GM10847 (cell line): ENCODE data around the gene TMEM240.

Source experiments
- POLR2A ChIP-seq: IDR thresholded peaks from 2 replicates; pipeline ENCODE4 v1.6.1; 2011; ENCODE audit not compliant: insufficient read length; ENCODE audit errors: extremely low read depth

TMEM240 gene

GRCh38 chr1:1540090-1540817 is at the start of gene TMEM240:
Gene TMEM240, minus strand, starts transcription at chr1:1540624. Its CDS starts 278 bp downstream, at chr1:1540346.
- no peak for TF ChIP-seq POLR2A

GRCh38 chr1:1583347-1584010 is 43.1 kb upstream of the TMEM240 start:
- no peak for TF ChIP-seq POLR2A

DNA sequence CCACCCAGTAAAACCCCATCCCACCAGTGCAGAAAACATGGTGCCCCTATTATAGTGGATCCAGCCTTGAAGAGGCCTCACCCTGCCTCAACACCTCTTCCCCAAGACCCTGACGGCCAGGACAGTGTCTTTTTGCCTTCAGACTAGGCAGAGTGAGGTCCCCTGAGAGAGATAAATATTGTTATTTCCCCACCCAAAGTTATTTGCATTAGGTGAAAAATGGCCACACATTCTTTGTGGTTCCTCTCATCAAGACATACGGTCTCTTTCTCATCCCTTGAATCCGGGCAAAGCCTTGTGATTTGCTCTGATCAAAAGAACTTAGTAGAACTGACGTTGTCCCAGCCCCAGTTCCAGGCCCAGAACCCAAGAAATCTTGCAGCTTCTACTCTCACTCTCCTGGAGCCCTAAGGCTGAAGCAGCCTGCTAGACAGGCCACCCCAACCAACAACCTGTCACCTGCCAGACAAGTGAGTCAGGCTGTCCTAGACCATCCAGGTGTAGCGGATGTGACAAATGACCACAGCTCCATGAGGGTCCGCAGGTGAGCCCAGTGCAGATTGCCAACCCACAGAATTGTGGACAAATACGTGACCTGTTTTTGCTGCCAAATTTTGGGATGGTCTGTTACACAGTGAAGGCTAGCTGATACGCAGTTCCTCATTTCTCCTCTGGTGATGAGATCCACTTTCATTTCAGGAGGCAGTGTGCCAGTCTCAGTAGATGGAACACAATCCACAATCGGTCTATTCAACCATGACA is 42.3 kb upstream of the TMEM240 start:
- no peak for TF ChIP-seq POLR2A

DNA sequence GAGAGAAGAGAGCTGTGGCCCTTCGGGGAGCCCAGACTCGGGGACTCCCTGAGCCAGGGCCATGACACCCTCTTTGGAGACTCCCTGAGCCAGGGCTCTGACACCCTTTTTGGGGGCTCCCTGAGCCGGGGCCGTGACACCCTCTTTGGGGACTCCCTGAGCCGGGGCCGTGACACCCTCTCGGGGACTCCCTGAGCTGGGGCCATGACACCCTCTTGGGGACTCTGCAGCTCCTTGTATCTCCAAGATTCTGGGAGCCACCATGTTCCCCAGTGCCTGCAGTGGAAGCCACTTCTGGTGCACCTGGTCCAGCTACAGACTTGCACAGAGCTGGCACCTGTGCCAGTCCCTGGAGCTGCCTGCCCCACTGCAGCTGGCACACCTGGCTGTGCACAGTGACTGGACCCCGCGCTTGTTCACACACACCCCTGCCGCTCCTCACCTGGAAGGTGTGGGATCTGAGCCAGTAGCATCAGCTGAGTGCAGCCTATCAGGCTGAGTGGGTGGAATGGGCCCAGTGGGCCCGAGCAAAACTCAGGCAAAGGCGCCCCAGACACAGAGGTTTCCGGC is 38.0 kb upstream of the TMEM240 start:
- no peak for TF ChIP-seq POLR2A

DNA sequence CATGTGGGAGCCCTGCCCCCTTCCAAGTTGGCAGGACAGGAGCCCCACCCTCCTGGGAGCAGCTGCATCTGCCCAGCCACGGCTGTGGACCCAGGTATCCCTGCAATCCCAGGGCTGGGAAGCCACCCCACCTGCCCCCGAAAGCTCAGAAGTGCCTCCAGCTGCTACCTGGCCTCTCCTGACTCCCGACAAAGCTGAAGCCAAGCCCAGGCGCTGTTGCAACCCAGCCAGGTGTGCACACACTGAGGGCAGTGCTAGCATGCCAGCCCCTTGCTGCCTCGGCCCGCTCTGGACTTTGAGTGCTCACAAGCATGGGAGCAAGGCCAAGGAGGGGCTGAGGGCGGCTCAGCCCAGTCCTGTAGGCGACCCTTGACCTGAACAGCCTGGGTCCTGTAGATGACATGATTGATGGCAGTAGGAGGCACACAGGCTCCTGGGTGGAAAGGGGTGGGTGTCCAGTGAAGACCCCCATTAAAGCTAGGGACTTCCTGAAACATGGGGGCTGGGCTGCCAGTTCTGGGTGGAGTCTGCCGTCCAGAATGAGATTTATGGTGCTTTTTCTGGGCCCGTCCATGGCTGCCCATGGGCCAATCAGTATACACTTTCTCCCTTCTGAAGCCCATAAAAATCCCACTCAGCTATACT is 37.1 kb upstream of the TMEM240 start:
- TF ChIP-seq POLR2A = no peak

DNA sequence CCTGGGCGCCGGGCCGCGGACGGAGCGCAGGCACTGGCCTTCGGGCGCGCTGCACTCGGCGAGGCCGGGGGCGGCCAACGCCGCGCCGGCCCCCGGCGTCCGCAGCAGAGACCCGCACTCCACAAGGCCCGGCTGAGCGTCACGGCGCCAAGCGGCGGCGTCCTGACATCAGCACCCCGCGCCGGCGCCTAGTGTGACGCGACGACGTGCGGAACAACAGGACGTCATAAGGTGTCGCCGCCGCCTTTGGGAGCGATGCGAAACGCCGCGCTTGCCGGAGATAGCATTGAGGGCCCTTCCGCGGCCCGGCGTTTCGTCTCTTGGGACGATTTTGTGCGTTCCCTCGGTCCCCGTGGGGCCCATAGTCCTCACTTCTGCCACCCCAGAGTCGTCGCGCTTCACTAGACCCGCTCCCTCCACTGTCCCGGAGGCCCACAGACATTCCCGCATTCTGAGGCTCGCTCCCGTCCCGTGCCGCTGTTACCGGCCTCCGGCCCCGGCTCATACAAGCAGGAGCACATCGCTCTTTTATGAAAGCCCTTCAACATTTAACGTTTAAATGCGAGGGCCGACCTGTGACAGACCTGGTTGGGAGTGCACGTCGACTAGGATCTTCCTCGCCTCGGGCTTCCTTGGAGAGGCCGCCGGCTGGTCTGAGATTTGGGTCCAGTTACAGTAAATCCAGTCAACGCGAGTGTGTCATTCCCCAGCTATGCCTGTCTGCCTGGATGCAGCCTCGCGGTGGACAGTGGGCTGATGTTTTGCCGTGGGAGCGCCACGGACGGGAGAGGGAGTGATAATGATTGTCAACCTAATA is 34.5 kb upstream of the TMEM240 start, which contains the start of gene SSU72:
Gene SSU72 (minus strand): TSS at position 143 of the 817 bp plus-strand sequence. CDS start 306 bp downstream, outside the sequence.
- peak; percentile 89 for TF ChIP-seq POLR2A

DNA sequence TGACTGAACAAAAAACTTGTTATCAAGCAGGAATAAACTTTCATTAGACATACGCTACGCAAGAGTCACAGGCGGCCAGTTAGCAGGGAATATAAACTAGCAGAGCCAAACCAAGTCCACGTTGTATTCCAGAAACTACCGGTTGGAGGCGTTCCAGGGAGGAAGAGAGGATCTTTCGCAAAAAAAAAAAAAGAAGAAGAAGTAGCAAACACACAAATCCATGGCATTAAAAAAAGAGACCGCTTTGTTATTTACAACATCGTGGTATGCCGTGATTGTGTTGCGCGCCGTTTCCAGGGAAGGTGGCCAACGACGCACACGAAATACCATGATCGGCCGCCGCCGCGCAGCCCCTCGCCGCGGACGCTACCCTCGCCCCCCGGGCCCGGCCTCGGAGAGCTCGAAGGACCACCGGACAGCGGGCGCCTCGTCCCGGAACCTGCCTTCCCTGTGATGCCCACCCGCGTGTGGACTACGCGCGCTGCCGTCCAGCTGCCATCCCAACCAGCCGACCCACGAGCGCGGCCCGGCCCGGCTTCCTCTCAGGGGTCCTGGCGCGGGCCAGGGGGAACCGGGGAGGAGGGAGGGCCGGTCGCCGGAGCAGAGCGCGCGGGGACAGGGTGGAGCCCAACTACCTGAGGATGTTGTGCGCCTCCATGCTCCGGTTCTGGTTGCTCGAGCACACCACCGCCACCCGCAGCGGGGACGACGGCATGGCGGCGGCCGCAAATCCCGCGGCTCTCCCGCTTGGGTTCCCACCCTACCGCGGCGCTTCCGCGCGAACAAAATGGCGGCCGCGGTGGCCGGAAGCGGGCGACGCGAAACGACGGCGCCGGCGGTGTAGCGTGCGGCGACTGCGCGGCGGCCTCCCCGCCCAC is 33.7 kb upstream of the TMEM240 start:
- no peak for TF ChIP-seq POLR2A

DNA sequence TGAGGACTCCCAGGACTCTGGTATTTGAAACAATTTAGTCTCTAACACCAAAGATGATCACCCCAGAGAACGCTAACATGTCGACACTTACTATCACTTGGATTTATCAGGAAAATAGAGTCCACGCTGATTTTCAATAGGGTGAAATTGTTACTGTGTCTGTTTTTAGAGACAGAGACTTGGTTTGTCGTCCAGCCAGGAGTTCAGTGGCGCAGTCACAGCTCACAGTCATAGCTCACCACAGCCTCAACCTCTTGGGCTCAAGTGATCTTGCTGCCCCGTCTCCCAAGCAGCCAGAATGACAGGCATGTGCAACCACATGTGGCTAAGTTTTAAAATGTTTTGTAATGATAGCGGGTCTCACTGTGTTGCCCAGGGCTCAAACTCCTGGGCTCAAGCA is 28.9 kb upstream of the TMEM240 start:
- no peak for TF ChIP-seq POLR2A

DNA sequence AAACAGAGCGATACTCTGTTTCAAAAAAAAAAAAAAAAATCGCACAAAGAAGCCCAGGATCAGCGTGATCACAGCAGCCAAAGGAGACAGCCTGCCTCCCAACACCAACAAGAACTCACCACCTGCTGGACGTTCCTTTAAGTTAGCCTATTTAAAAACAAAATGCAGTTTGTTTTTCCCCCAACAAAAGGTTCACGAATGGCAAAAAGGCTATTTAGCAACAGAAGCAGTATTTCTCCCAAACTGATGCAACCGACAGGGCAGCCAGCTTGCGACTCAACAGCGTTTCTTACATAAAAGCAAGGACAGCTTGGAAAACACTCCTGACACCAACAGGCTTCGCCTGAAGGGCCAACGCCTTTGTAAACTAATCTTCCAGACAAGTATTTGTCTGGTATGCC is 27.5 kb upstream of the TMEM240 start:
- no peak for TF ChIP-seq POLR2A

- TF ChIP-seq POLR2A = no peak
Observed at GRCh38 chr1:1567152-1567875, 26.9 kb upstream of the TMEM240 start.

DNA sequence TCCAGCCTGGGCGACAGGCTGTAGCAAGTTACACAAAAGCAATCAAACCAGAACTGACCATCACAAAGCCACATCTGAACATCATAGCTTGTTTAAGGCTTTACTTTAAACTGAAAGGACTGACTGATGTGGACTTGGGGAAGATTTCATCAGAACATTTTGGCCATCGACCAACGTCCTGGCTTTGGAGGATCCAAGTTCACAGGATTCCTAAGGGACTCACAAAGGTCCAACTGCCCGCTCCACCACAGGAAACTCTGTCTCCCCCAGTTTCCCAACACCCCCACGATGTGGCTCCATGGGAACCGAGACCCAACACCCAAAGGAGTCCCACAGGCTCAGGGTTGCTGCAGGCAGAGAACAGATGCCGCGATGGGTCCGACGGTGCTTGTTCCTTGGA is 24.9 kb upstream of the TMEM240 start:
- no peak for TF ChIP-seq POLR2A

GRCh38 chr1:1564268-1564667 is 23.8 kb upstream of the TMEM240 start:
- TF ChIP-seq POLR2A = no peak

DNA sequence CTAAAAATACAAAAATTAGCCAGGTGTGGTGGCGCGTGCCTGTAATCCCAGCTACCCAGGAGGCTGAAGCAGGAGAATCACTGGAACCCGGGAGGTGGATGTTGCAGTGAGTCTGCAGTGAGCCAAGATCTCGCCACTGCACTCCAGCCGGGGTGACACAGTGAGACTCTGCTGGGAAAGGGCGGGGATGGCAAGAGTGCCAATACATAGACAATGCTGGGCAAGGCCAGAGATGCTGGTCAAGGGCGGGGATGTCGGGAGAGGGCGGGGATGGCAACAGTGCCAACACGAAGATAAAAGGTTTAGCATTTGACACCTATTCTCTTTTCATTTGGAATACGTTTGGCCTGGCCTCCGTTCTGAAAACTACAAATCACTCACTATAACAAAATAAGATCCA is 23.3 kb upstream of the TMEM240 start:
- no peak for TF ChIP-seq POLR2A
